Naive thymus-derived CD4-positive, alpha-beta T cell (primary cell): Measurements from ENCODE around the gene PIP4K2A. TPM values are rescaled to one million over a fixed set of nuclear protein-coding genes. Genes with fewer than 3 reads are reported as not detected.

Source experiments
- ATAC-seq: fragments of 150-1000 bp; cut with Tn5 transposase; 2 replicates; pipeline ENCODE4 v1.10.0; 2021; ENCODE audit warnings: mild to moderate bottlenecking, moderate library complexity
- CTCF ChIA-PET: fragments of 350-600 bp; sonication (Branson Sonifier 250); formaldehyde crosslinking; loops from one replicate; lab custom pipeline; 2021; ENCODE audit warnings: antibody characterized with exemption; lab: Charles Lee
- POLR2A ChIA-PET: fragments of 350-600 bp; sonication (Branson Sonifier 250); formaldehyde crosslinking; loops from one replicate; lab custom pipeline; 2021; ENCODE audit warnings: antibody characterized with exemption, inconsistent platforms; lab: Charles Lee
- DNase-seq, 9 donors: peaks; one replicate each; pipeline versions ENCODE4 v3.0.0 to v3.0.0-alpha.2; 2020 to 2022; ENCODE audit warnings: mixed read lengths in 1 of 9
- H3K27ac ChIP-seq: one replicate; pipeline ENCODE4 v1.7.0; 2013; ENCODE audit warnings: mild to moderate bottlenecking, low read depth, low read length, moderate library complexity
- H3K27me3 ChIP-seq, 2 donors: one replicate each; pipeline ENCODE4 v1.7.0; 2013; ENCODE audit warnings: low read length in 2 of 2, mild to moderate bottlenecking in 2 of 2, moderate library complexity in 2 of 2; ENCODE audit not compliant: control insufficient read depth in 2 of 2, insufficient read depth in 2 of 2
- H3K36me3 ChIP-seq, 3 experiments: 1 replicate in 2 of 3; 2 replicates in 1 of 3; pipeline ENCODE4 v1.7.0; 2013; ENCODE audit warnings: low read length in 3 of 3, mild to moderate bottlenecking in 3 of 3, moderate library complexity in 1 of 3; ENCODE audit not compliant: insufficient read depth in 3 of 3, control insufficient read depth in 2 of 3
- H3K4me1 ChIP-seq, 2 donors: one replicate each; pipeline ENCODE4 v1.7.0; 2013; ENCODE audit warnings: low read length in 2 of 2, mild to moderate bottlenecking in 2 of 2, moderate library complexity in 1 of 2; ENCODE audit not compliant: control insufficient read depth in 2 of 2, insufficient read depth in 2 of 2
- H3K4me3 ChIP-seq: 2 replicates; pipeline ENCODE4 v1.7.0; 2013; ENCODE audit warnings: mild to moderate bottlenecking, low read length
- H3K9me3 ChIP-seq, 3 experiments: 1 replicate in 2 of 3; 2 replicates in 1 of 3; pipeline ENCODE4 v1.7.0; 2013; ENCODE audit warnings: low read length in 3 of 3; ENCODE audit not compliant: control insufficient read depth in 2 of 3
- H3K27ac Mint-ChIP-seq, 9 donors: one replicate each; pipeline ENCODE4 v1.8.0; 2020 to 2022; ENCODE audit warnings: mixed read lengths in 9 of 9, mild to moderate bottlenecking in 8 of 9, moderate library complexity in 5 of 9, inconsistent platforms in 2 of 9
- H3K27me3 Mint-ChIP-seq, 5 donors: one replicate each; pipeline ENCODE4 v1.8.0; 2021 to 2022; ENCODE audit warnings: mixed read lengths in 5 of 5, mild to moderate bottlenecking in 1 of 5
- H3K36me3 Mint-ChIP-seq, 5 donors: one replicate each; pipeline ENCODE4 v1.8.0; 2020 to 2022; ENCODE audit warnings: mixed read lengths in 5 of 5, mild to moderate bottlenecking in 3 of 5, inconsistent platforms in 1 of 5
- H3K4me1 Mint-ChIP-seq, 7 donors: one replicate each; pipeline ENCODE4 v1.8.0; 2020 to 2022; ENCODE audit warnings: mixed read lengths in 7 of 7, mild to moderate bottlenecking in 3 of 7, inconsistent platforms in 1 of 7
- H3K4me3 Mint-ChIP-seq, 10 donors: one replicate each; pipeline ENCODE4 v1.8.0; 2020 to 2022; ENCODE audit warnings: mild to moderate bottlenecking in 10 of 10, mixed read lengths in 10 of 10, moderate library complexity in 6 of 10, inconsistent platforms in 2 of 10
- H3K9me3 Mint-ChIP-seq, 11 donors: one replicate each; pipeline ENCODE4 v1.8.0; 2020 to 2022; ENCODE audit warnings: mixed read lengths in 11 of 11, mild to moderate bottlenecking in 4 of 11, inconsistent platforms in 1 of 11, moderate library complexity in 1 of 11
- intact Hi-C, 2 donors: fragments of 100-400 bp; cut with micrococcal nuclease; formaldehyde crosslinking; loops; one replicate each; pipeline ENCODE4 v1.15.1; 2023
- polyA plus RNA-seq, 2 donors: library from polyadenylated mRNA; unstranded; fragments of 300-500 nt; fragmentation: Illumina TruSeq; gene quantifications; one replicate each; pipeline ENCODE4 v1.2.3, GENCODE V29; 2021
- total RNA-seq, 6 experiments: library from RNA in 5 of 6; stranded (reverse) in 5 of 6; gene quantifications; 1 replicate in 5 of 6; 2 replicates in 1 of 6; pipeline ENCODE4 v1.2.3 and lab custom pipeline; 2021 to 2026

PIP4K2A gene
- total and polyA plus RNA-seq, 7 experiments from 2014 or later = 40.9 to 152 (median 134) TPM

DNA sequence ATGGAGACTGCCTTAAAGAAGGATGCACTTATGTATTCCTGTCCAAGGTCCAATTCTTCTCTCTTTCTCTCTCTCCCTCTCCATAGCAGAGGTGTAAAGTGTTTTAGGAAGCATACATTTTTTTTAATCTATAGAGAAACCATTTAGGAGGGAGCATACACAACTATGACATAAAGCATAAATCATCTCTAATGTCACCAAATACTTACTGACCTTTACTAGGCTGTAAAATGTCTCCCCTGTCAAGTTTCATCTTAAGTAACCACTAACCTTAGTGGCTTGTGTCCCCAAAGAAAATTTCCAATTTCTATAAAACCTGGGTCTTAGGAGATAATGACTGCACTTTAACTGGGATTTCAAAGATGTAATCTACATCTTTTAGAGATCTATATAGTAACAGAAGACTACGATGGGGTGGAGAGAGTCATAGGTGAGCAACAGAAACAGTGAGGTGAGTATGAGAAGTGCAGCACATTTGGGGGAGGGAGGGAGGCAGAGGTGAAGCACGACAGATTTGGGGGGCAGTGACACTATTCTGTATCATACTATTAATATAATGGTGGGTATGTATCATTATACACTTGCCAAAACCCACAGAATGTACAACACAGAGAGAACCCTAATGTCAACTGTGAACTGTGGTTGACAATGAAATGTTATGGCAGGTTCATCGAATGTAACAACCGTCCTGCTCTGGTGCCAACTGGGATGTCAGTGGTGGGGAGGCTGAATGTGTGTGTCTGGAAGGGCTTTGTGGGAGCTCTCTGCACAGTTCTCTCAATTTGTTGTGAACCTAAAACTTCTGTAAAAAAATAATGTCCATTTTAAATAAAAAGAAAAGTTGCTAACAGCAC is 79.5 kb downstream of the PIP4K2A start:
- peaks cover 63 to 99% (median 97%) of the 10 kb centered on the region in 7 donors for H3K4me1 Mint-ChIP-seq
- no peaks in the 10 kb centered on the region for H3K36me3 ChIP-seq
- ChIA-PET POLR2A (interaction anchor here (0.9 to 1.8 kb wide), 2 partner anchors 10 to 22 kb away, joined by 3 to 4 read pairs; no protein-coding TSS in a partner anchor), CTCF (no interaction called here)
- H3K27me3 ChIP-seq = no peaks in the 10 kb centered on the region
- peak overlapping the region; percentile 7 for H3K27ac ChIP-seq
- ATAC-seq (no peak), DNase-seq (no peak)
- H3K27me3 Mint-ChIP-seq = no peaks in the 10 kb centered on the region
- H3K9me3 ChIP-seq = no peaks in the 10 kb centered on the region
- H3K9me3 Mint-ChIP-seq = peaks cover 0 to 9% (median 0%) of the 10 kb centered on the region in 11 donors
- peak overlapping the region in 4 of 10 donors; percentile 4 to 63 (median 28) for H3K4me3 Mint-ChIP-seq
- H3K36me3 Mint-ChIP-seq = peaks cover 5 to 30% (median 22%) of the 10 kb centered on the region in 5 donors
- intact Hi-C loops = loop anchor here (1.0 to 10.0 kb wide), 3 partner anchors 11 to 460 kb away; partner anchors contain the start of genes MSRB2 (in 1 of the 2) and PIP4K2A (in 1 of the 2)
- peaks cover 44 to 97% of the 10 kb centered on the region in 2 donors for H3K4me1 ChIP-seq
- H3K4me3 ChIP-seq = no peak overlapping the region
- peak overlapping the region; percentile 32 to 98 (median 66) for H3K27ac Mint-ChIP-seq

DNA sequence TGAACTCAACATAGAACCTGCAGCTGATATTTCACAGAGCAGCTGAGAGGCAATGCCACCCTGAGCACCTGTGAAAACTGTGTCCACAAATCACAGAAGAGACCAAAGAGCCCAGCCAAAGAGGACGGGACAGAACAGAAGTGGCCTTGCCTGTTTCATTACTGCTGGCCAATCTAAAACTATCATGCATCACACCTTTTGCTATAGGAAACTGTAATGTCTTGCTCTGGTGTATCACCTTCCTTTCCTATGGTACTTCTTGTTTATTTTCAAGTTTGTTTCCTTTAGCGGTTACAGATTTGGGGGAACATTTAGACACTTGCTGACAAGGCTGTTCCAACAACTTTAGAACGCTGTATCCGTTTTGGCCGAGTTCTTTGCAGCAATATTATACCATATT is 80.3 kb downstream of the PIP4K2A start:
- Mint-ChIP-seq H3K4me1 (peaks cover 64 to 98% (median 95%) of the 10 kb centered on the region in 7 donors), H3K36me3 (peaks cover 5 to 30% (median 22%) of the 10 kb centered on the region in 5 donors), H3K27ac (peak overlapping the region; percentile 18 to 98 (median 72)), H3K4me3 (peak overlapping the region in 5 of 10 donors; percentile 8 to 63 (median 25)), H3K27me3 (no peaks in the 10 kb centered on the region), H3K9me3 (peaks cover 0 to 9% (median 0%) of the 10 kb centered on the region in 11 donors)
- intact Hi-C loops = loop anchor here (1.0 to 10.0 kb wide), 3 partner anchors 12 to 461 kb away; partner anchors contain the start of genes MSRB2 (in 1 of the 2) and PIP4K2A (in 1 of the 2)
- POLR2A ChIA-PET = interaction anchor here (0.6 to 1.4 kb wide), 2 partner anchors 33 to 317 kb away, joined by 3 read pairs; partner anchors contain the start of gene COMMD3
- H3K9me3 ChIP-seq = no peaks in the 10 kb centered on the region
- H3K27me3 ChIP-seq = no peaks in the 10 kb centered on the region
- no peaks in the 10 kb centered on the region for H3K36me3 ChIP-seq
- H3K4me3 ChIP-seq = no peak overlapping the region
- DNase-seq (no peak), ATAC-seq (peak; percentile 33)
- peaks cover 50 to 97% of the 10 kb centered on the region in 2 donors for H3K4me1 ChIP-seq
- H3K27ac ChIP-seq = no peak overlapping the region
- CTCF ChIA-PET = no interaction called here

GRCh38 chr10:22633528-22633927 is 80.8 kb downstream of the PIP4K2A start:
- H3K36me3 Mint-ChIP-seq = peaks cover 5 to 30% (median 22%) of the 10 kb centered on the region in 5 donors
- H3K27me3 Mint-ChIP-seq = no peaks in the 10 kb centered on the region
- Histone ChIP-seq H3K27me3 (no peaks in the 10 kb centered on the region), H3K27ac (no peak overlapping the region), H3K4me1 (peaks cover 50 to 97% of the 10 kb centered on the region in 2 donors), H3K4me3 (no peak overlapping the region), H3K9me3 (no peaks in the 10 kb centered on the region), H3K36me3 (no peaks in the 10 kb centered on the region)
- ChIA-PET CTCF (interaction anchor here (0.7 to 1.3 kb wide), 2 partner anchors 10 to 33 kb away, joined by 3 read pairs; no protein-coding TSS in a partner anchor), POLR2A (interaction anchor here (0.6 to 1.9 kb wide), 4 partner anchors 10 to 317 kb away, joined by 3 to 8 read pairs (median 4); partner anchors contain the start of gene COMMD3)
- H3K27ac Mint-ChIP-seq = peak overlapping the region in 8 of 9 donors; percentile 32 to 98 (median 76)
- H3K9me3 Mint-ChIP-seq = peaks cover 0 to 9% (median 0%) of the 10 kb centered on the region in 11 donors
- peaks cover 65 to 98% (median 95%) of the 10 kb centered on the region in 7 donors for H3K4me1 Mint-ChIP-seq
- DNase-seq = no peak
- ATAC-seq = no peak
- peak overlapping the region in 2 of 10 donors; percentile 8 to 9 for H3K4me3 Mint-ChIP-seq
- intact Hi-C loops = loop anchor here (5.0 to 10.0 kb wide), 2 partner anchors 79 to 461 kb away; partner anchors contain the start of genes MSRB2 (in 1 of the 2) and PIP4K2A (in 1 of the 2)

DNA sequence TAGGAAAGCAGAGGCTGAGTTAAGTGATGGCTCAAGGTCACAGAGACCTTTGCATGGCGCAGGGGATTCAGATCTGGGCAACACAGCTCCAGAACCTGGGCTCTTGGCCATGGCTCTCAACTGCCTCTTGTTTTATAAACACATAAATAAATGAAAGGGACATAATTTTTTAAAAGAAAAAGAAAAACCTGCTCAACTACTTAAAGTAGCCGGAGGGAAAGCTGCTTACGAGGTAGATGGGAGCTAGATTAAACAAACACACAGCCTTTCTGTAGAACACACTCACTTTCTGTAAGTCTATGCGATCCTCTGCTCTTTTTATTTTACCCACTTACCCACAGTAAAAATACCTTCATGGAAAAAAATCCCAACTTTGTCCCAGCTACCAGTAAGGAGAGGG is 81.3 kb downstream of the PIP4K2A start:
- peak overlapping the region in 1 of 10 donors; percentile 12 for H3K4me3 Mint-ChIP-seq
- ATAC-seq = no peak
- no peak for DNase-seq
- POLR2A ChIA-PET = interaction anchor here (0.7 to 1.9 kb wide), 5 partner anchors 9 to 316 kb away, joined by 3 to 8 read pairs (median 3); partner anchors contain the start of gene COMMD3
- peaks cover 5 to 28% (median 22%) of the 10 kb centered on the region in 5 donors for H3K36me3 Mint-ChIP-seq
- peaks cover 0 to 9% (median 0%) of the 10 kb centered on the region in 11 donors for H3K9me3 Mint-ChIP-seq
- Histone ChIP-seq H3K4me1 (peaks cover 54 to 97% of the 10 kb centered on the region in 2 donors), H3K27ac (peak overlapping the region; percentile 23), H3K9me3 (no peaks in the 10 kb centered on the region), H3K27me3 (no peaks in the 10 kb centered on the region), H3K4me3 (no peak overlapping the region), H3K36me3 (no peaks in the 10 kb centered on the region)
- H3K4me1 Mint-ChIP-seq = peaks cover 63 to 98% (median 95%) of the 10 kb centered on the region in 7 donors
- H3K27me3 Mint-ChIP-seq = no peaks in the 10 kb centered on the region
- CTCF ChIA-PET = interaction anchor here (0.6 to 1.3 kb wide), 4 partner anchors 9 to 682 kb away, joined by 3 to 5 read pairs (median 3); no protein-coding TSS in a partner anchor
- intact Hi-C loops = loop anchor here (5.0 to 10.0 kb wide), 2 partner anchors 79 to 462 kb away; partner anchors contain the start of genes MSRB2 (in 1 of the 2) and PIP4K2A (in 1 of the 2)
- H3K27ac Mint-ChIP-seq = peak overlapping the region in 8 of 9 donors; percentile 32 to 98 (median 78)

- intact Hi-C loops = loop anchor here (5.0 to 10.0 kb wide), 2 partner anchors 81 to 463 kb away; partner anchors contain the start of genes MSRB2 (in 1 of the 2) and PIP4K2A (in 1 of the 2)
- Histone ChIP-seq H3K4me3 (peak overlapping the region; percentile 14), H3K36me3 (no peaks in the 10 kb centered on the region), H3K27ac (peak overlapping the region; percentile 68), H3K9me3 (no peaks in the 10 kb centered on the region), H3K27me3 (no peaks in the 10 kb centered on the region), H3K4me1 (peaks cover 56 to 97% of the 10 kb centered on the region in 2 donors)
- Mint-ChIP-seq H3K36me3 (peaks cover 3 to 20% (median 19%) of the 10 kb centered on the region in 5 donors), H3K9me3 (peaks cover 0 to 9% (median 0%) of the 10 kb centered on the region in 11 donors), H3K27me3 (no peaks in the 10 kb centered on the region), H3K4me1 (peaks cover 63 to 98% (median 95%) of the 10 kb centered on the region in 7 donors), H3K4me3 (peak overlapping the region in 6 of 10 donors; percentile 14 to 75 (median 30)), H3K27ac (peak overlapping the region; percentile 11 to 98 (median 89))
- CTCF ChIA-PET = interaction anchor here (0.8 to 1.5 kb wide), 3 partner anchors 8 to 12 kb away, joined by 3 read pairs; no protein-coding TSS in a partner anchor
- DNase-seq = no peak
- POLR2A ChIA-PET = interaction anchor here (0.6 to 4.2 kb wide), 9 partner anchors 8 to 46 kb away, joined by 3 to 31 read pairs (median 6); no protein-coding TSS in a partner anchor
- no peak for ATAC-seq
Measured at GRCh38 chr10:22631646-22632278, 82.6 kb downstream of the PIP4K2A start.
